Heart right ventricle (tissue), 16 donors: ENCODE data around the gene GTPBP6. TPM values are rescaled to one million over a fixed set of nuclear protein-coding genes. Genes with fewer than 3 reads are reported as not detected.

Experiments used
- ATAC-seq, 8 donors: fragments of 200-7000 bp; cut with Tn5 transposase; one replicate each; pipeline ENCODE4 v1.9.1; 2020; ENCODE audit warnings: mild to moderate bottlenecking in 8 of 8, moderate library complexity in 8 of 8, moderate number of reproducible peaks in 1 of 8
- DNase-seq, 2 donors: peaks; one replicate each; pipeline ENCODE4 v3.0.0-alpha.2; 2020
- H3K27ac ChIP-seq, 10 donors: fragments of 200-600 bp; sonication (generic) in 2 of 10; one replicate each; pipeline versions ENCODE4 v1.5.0 to v1.8.0; 2020 to 2022; ENCODE audit warnings: mild to moderate bottlenecking in 3 of 10
- H3K27me3 ChIP-seq, 7 donors: fragments of 200-600 bp; one replicate each; pipeline ENCODE4 v1.8.0; 2021 to 2022; ENCODE audit warnings: mild to moderate bottlenecking in 2 of 7
- H3K36me3 ChIP-seq, 9 donors: fragments of 200-600 bp; sonication (generic) in 1 of 9; one replicate each; pipeline versions ENCODE4 v1.5.0 to v1.8.0; 2020 to 2022; ENCODE audit warnings: mild to moderate bottlenecking in 2 of 9
- H3K4me1 ChIP-seq, 9 donors: fragments of 200-600 bp; sonication (generic) in 1 of 9; one replicate each; pipeline versions ENCODE4 v1.5.0 to v1.8.0; 2020 to 2022; ENCODE audit warnings: mild to moderate bottlenecking in 4 of 9
- H3K4me3 ChIP-seq, 10 donors: fragments of 200-600 bp; sonication (generic) in 2 of 10; one replicate each; pipeline versions ENCODE4 v1.5.0 to v1.8.0; 2020 to 2022; ENCODE audit warnings: mild to moderate bottlenecking in 7 of 10, moderate library complexity in 2 of 10
- H3K9me3 ChIP-seq, 11 donors: fragments of 200-600 bp in 10 of 11; sonication (generic) in 2 of 11; one replicate each; pipeline versions ENCODE4 v1.5.0 to v1.8.0; 2013 to 2022; ENCODE audit warnings: mild to moderate bottlenecking in 2 of 11, control low read depth in 1 of 11, moderate library complexity in 1 of 11
- WGBS, 2 donors: extraction: QIAGEN DNeasy Blood & Tissue Kit; methylation state at CpG; one replicate each; pipeline ENCODE4 v1.1.7; 2013; ENCODE audit warnings: inconsistent platforms in 1 of 2; 5-methylcytosine and 5-hydroxymethylcytosine counted together
- intact Hi-C, 10 donors: fragments of 100-400 bp; cut with DNase I; formaldehyde crosslinking; loops; one replicate each; pipeline versions ENCODE4 v1.11.1 to v1.14.2; 2022
- polyA plus RNA-seq, 2 donors: library from polyadenylated mRNA; stranded (reverse); fragments of 200-250 nt; gene quantifications; one replicate each; pipeline ENCODE4 v1.2.3, GENCODE V29; 2013
- total RNA-seq, 10 donors: library from RNA; stranded (reverse); fragmentation: NEBNext Ultra II Directional in 3 of 10; extraction: Animal tissue kit (Norgen Biotek cat#: 25700) in 3 of 10; gene quantifications; one replicate each; pipeline versions ENCODE4 v1.2.1 to v1.2.4, GENCODE V29; 2021 to 2023
- TF ChIP-seq, protein P1 (sequence below), 9 donors: fragments of 200-600 bp; sonication (generic) in 2 of 9; IDR thresholded peaks; one replicate each; pipeline versions ENCODE4 v1.5.0 to v1.8.0; 2021 to 2022; ENCODE audit warnings: antibody characterized with exemption in 9 of 9, mild to moderate bottlenecking in 5 of 9, moderate library complexity in 1 of 9
- donor health status: Arrhythmogenic right ventricular cardiomyopathy.
- donor health status: ischemic (EF 13 %, LVEDD 7.1; RV severe dilation, severe dysfunction).
- donor health status: healthy with polysubstance abuse.
- donor health status: DM: no; HTN: yes; CAD: no.
- donor health status: DM: no; HTN: no; CAD: no.
- donor health status: ischemic (EF 25% LVEDD 6.9; RV normal size, moderate dysfunction).
- donor health status: ischemic (EF 25% LVEDD 5.7; RV mildly dilated, moderate dysfunction).
- donor health status: healthy.
- donor health status: DM: yes; HTN: yes; CAD: no.
- donor health status: Ischemic cardiomyopathy.
- donor health status: ischemic (EF 35%, LVEDD 5.7; RV mildly dilated, moderate dysfunction).
- donor health status: nonischemic (EF 11% LVEDD 7.7; RV severe dilation, severe dysfunction).
- donor health status: DM: yes; HTN: yes; CAD: no.
- donor health status: PGD.
- donor health status: ischemic (EF 29% LVEDD 5.4; RV normal size, mild dysfunction).
- donor health status: nonischemic (EF 23%, LVEDD 6.1; RV moderate dilation, normal function).

Gene GTPBP6
- total and polyA plus RNA-seq, 12 donors, result 29.8 to 103 (median 46.3) TPM

DNA sequence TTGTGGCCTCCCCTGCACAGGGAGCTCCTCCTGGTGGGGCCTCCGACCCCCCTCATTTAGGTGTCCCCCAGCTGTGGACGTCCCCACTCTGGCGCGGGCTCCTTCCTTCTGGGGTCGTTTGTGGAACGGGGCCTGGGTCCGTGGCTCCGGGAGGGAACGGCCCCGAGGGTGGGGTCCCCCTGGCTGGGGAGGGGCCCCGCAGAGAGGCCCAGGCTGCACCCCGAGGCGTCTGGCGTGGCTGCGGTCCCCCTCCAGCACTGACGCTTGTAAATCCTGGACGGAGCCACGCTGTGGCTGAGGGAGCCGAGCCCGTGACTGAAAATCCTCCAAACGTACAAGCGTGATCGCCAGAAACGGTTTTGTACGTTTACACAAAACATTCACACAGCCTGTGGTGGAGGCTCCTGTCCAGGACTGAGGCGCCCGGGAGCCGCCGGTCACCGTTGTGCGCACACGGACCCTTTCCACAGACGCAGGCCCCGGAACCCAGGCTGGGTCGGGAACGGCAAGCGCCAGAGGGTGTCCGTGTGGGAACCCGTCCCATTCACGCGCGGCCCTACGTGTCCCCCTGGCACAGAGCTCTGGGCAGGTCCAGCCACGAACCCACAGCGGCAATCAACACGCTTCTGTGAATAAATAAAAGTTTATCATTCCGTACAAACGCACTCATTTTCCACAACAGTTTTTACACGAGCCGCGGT, 15.2 kb upstream of the GTPBP6 start:
- Histone ChIP-seq H3K4me3 (no peak overlapping the region), H3K36me3 (peaks cover 0 to 58% (median 22%) of the 10 kb centered on the region in 9 donors), H3K27me3 (peaks cover 0 to 19% (median 10%) of the 10 kb centered on the region in 7 donors), H3K27ac (no peak overlapping the region), H3K4me1 (peaks cover 0 to 15% (median 11%) of the 10 kb centered on the region in 9 donors), H3K9me3 (no peaks in the 10 kb centered on the region)
- DNase-seq (no peak), ATAC-seq (no peak)
- TF ChIP-seq, protein P1, sequence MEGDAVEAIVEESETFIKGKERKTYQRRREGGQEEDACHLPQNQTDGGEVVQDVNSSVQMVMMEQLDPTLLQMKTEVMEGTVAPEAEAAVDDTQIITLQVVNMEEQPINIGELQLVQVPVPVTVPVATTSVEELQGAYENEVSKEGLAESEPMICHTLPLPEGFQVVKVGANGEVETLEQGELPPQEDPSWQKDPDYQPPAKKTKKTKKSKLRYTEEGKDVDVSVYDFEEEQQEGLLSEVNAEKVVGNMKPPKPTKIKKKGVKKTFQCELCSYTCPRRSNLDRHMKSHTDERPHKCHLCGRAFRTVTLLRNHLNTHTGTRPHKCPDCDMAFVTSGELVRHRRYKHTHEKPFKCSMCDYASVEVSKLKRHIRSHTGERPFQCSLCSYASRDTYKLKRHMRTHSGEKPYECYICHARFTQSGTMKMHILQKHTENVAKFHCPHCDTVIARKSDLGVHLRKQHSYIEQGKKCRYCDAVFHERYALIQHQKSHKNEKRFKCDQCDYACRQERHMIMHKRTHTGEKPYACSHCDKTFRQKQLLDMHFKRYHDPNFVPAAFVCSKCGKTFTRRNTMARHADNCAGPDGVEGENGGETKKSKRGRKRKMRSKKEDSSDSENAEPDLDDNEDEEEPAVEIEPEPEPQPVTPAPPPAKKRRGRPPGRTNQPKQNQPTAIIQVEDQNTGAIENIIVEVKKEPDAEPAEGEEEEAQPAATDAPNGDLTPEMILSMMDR (IDR thresholded peaks at IDR 0.05), result no peak
- intact Hi-C loops, result no loop called here
- WGBS, 2 donors, result 92 to 94% methylated on average over 50 to 51 of the region's 51 CpGs

DNA sequence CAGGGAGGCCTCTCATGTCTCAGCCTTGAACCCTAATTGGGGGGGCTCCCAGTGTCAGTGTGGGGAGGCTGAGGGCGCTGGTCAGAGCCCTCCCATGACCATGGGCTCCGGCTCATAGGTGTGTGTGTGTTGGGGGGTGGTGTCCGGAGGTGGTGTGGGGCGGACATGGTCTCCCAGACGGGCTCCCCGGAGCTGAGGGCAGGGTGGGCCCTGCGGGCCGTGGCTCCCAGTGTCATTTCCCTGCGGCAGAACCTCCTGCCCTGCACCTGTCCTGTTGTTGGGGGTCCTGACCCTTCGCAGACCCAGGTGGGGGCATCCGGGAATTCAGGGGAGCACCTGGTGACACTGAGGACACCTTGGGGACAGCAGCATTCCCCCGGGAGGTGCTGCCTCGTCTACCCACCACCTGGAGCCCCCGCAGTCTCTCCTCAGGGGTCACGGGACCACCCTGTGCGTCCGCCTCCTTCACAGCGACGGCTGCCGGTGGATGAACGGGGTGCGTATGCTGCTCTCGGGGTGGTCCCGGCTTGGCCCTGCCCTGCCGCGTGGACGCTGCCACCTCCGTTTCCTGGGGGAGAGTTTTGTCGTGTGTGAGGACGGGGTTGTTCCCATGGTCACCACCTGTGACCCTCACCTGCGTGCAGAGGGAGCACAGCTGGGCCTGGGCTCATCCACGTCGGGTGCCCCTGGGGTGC, 14.5 kb upstream of the GTPBP6 start:
- TF ChIP-seq, protein P1 (IDR thresholded peaks at IDR 0.05), result no peak
- 95% methylated on average over 33 of the region's 33 CpGs for WGBS, 2 donors
- intact Hi-C loops, result no loop called here
- peaks cover 0 to 19% (median 10%) of the 10 kb centered on the region in 7 donors for H3K27me3 ChIP-seq
- no peak for DNase-seq
- peaks cover 0 to 52% (median 22%) of the 10 kb centered on the region in 9 donors for H3K36me3 ChIP-seq
- no peaks in the 10 kb centered on the region for H3K9me3 ChIP-seq
- peak in 2 of 8 donors; percentile 3 to 6 for ATAC-seq
- peaks cover 0 to 15% (median 11%) of the 10 kb centered on the region in 9 donors for H3K4me1 ChIP-seq
- H3K27ac ChIP-seq, result no peak overlapping the region
- H3K4me3 ChIP-seq, result no peak overlapping the region

DNA sequence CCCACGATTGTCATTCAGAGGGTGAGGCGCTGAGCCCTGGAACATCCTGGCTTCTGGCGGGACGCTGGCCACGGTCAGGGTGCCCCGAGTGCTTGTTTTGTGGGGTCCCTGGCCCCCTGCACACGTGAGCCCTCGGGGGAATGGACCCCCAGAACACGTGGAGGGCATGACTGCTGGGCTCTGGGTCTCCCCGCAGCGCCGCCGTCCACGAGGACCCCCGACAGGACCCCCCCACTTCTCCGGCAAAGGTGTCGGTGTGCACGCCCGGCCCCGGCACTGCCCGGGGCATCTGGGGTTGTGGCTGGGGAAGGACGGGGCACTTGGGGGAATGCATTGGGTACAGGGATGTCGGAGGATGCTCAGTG, 13.9 kb upstream of the GTPBP6 start:
- WGBS, 2 donors, result 90 to 95% methylated on average over 23 of the region's 23 CpGs
- peaks cover 0 to 15% (median 11%) of the 10 kb centered on the region in 9 donors for H3K4me1 ChIP-seq

More for the DNA sequence above, 13.9 kb upstream of the GTPBP6 start:
- no peaks in the 10 kb centered on the region for H3K9me3 ChIP-seq
- H3K27me3 ChIP-seq, result peaks cover 0 to 19% (median 10%) of the 10 kb centered on the region in 7 donors
- ATAC-seq (peak in 3 of 8 donors; percentile 4 to 5 (median 4)), DNase-seq (no peak)
- intact Hi-C loops, result no loop called here
- H3K27ac ChIP-seq, result no peak overlapping the region
- no peak overlapping the region for H3K4me3 ChIP-seq
- TF ChIP-seq, protein P1 (IDR thresholded peaks at IDR 0.05), result no peak
- H3K36me3 ChIP-seq, result peaks cover 0 to 46% (median 19%) of the 10 kb centered on the region in 9 donors
